Effector memory CD4-positive, alpha-beta T cell (primary cell): ENCODE data around the gene HECA.

Experiments
- DNase-seq, 3 donors: peaks; one replicate each; pipeline ENCODE4 v3.0.0-alpha.2; 2020
- H3K27ac ChIP-seq: 2 replicates; pipeline ENCODE4 v1.7.0; 2013; ENCODE audit warnings: mild to moderate bottlenecking, low read length, moderate library complexity; ENCODE audit not compliant: insufficient read depth, poor library complexity, severe bottlenecking
- H3K27me3 ChIP-seq: replicated peaks from 2 replicates; pipeline ENCODE4 v1.7.0; 2013; ENCODE audit warnings: mild to moderate bottlenecking, low read length; ENCODE audit not compliant: insufficient read depth, control insufficient read depth, poor library complexity, severe bottlenecking
- H3K36me3 ChIP-seq: 2 replicates; pipeline ENCODE4 v1.7.0; 2013; ENCODE audit warnings: mild to moderate bottlenecking, low read length, moderate library complexity; ENCODE audit not compliant: control insufficient read depth, insufficient read depth
- H3K4me1 ChIP-seq: 2 replicates; pipeline ENCODE4 v1.7.0; 2013; ENCODE audit warnings: low read length, mild to moderate bottlenecking; ENCODE audit not compliant: control insufficient read depth, insufficient read depth, poor library complexity, severe bottlenecking
- H3K4me3 ChIP-seq: 2 replicates; pipeline ENCODE4 v1.7.0; 2013; ENCODE audit warnings: low read length, low read depth, mild to moderate bottlenecking; ENCODE audit not compliant: insufficient read depth, poor library complexity, severe bottlenecking
- H3K9me3 ChIP-seq: 2 replicates; pipeline ENCODE4 v1.7.0; 2013; ENCODE audit warnings: mild to moderate bottlenecking, low read length, moderate library complexity; ENCODE audit not compliant: control insufficient read depth

Gene HECA

DNA sequence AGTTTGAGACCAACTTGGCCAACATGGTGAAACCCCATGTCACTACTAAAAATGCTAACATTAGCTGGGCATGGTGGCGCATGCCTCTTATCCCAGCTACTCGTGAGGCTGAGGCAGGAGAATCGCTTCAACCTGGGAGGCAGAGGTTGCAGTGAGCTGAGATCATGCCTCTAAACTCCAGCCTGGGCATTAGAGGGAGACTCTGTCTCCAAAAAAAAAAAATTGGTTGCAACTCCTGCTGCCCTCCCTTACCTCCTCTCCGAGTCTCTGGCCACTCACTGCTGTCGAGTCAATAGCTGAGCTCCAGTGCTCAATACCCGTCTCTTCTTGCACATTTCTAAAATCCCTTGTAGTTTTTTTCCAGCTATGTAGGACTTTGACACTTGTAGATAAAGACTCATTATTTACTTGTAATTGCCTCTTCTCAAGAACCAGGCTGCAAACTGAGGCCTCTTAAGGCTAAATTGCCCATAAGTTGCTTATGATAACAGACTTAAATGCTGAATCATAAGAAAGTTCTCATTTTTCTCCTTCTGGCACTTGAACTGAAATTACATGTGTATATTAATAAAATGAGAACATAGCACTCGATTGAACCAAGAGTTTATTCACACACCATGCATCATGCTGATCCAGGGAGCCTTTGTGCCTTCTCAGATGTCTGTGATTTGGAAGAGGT is 13.8 kb downstream of the HECA start:
- Histone ChIP-seq H3K4me3 (no peak overlapping the region), H3K27ac (no peak overlapping the region), H3K9me3 (no peaks in the 10 kb centered on the region), H3K36me3 (no peaks in the 10 kb centered on the region), H3K4me1 (peaks cover 72% of the 10 kb centered on the region), H3K27me3 (no peaks in the 10 kb centered on the region)
- DNase-seq, result no peak

DNA sequence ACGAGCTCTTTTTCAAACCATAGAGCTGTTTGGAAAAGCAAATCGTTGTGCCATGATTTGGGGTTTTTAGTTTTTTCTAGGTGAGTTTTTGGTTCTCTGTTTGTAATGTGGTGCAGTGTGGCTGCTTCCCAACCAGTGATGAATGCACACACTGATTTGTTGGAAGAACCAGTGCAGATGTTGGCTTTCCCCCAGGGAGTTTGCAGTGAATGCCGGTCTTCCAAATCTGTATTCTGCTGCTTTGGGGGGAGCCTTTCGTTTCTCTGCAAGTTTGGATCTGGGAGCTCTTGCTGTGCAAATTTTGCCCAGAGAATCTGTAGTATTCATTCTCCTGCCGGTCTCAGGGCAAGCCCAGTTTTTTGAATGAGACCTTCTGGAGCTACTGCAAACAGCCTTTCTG is 14.5 kb downstream of the HECA start:
- no peak overlapping the region for H3K4me3 ChIP-seq
- H3K9me3 ChIP-seq, result no peaks in the 10 kb centered on the region
- no peak overlapping the region for H3K27ac ChIP-seq
- no peaks in the 10 kb centered on the region for H3K27me3 ChIP-seq
- DNase-seq, result no peak
- H3K36me3 ChIP-seq, result no peaks in the 10 kb centered on the region
- peaks cover 72% of the 10 kb centered on the region for H3K4me1 ChIP-seq

DNA sequence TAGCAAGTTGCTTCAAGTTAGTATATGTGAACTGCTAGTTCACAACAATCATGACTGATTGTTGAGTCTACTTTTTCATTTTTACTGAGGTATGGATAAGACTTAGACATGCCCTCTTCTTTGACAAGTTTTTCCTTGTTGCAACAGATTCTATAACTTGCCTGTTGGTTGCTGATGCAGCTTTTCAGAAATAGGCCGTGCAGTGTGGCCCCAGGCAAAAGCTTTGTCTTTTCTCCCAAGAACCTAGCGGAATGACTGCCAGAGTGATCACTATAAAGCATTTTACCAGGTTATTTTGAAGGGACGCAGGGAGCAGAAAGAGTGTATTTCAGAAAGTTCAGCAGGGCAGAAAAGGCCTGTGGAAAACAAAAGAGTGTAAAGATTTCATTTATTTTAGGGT is 16.0 kb downstream of the HECA start:
- Histone ChIP-seq H3K9me3 (no peaks in the 10 kb centered on the region), H3K4me3 (peak overlapping the region; percentile 6), H3K4me1 (peaks cover 75% of the 10 kb centered on the region), H3K27ac (peak overlapping the region; percentile 24), H3K27me3 (no peaks in the 10 kb centered on the region), H3K36me3 (no peaks in the 10 kb centered on the region)
- no peak for DNase-seq

DNA sequence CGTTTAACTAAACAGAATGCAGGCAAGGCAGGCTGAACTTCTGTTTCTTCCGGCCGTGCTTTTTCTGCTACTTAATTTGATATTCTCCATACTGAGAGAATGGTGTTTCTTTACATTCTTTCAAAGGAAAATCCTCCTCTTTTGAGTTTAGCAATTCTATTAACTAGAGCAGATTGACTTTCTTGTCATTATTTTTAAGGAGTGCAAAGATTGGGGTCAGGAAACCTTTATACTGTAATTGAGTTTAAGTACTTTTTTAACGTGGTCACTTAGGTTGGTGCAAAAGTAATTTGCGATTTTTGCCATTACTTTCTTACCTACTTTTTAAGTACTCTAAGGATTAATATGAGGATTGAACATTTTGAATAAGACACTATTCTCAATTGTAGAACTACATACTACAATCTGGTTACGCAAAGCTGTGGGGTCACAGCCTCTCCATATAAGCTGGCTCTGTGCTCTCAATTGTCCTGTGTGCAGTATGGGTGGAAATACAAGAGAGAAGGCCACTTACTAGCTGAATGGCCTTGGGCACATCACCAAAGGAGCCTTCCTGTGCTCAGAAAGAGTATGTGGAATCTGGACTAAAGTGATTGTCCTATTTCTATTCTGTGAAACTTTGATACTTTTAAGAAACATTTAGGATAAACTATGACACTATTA is 16.7 kb downstream of the HECA start:
- H3K9me3 ChIP-seq, result no peaks in the 10 kb centered on the region
- H3K27me3 ChIP-seq, result no peaks in the 10 kb centered on the region
- H3K4me3 ChIP-seq, result peak overlapping the region; percentile 6
- H3K27ac ChIP-seq, result peak overlapping the region; percentile 30
- H3K36me3 ChIP-seq, result peaks cover 4% of the 10 kb centered on the region
- DNase-seq, result no peak
- peaks cover 73% of the 10 kb centered on the region for H3K4me1 ChIP-seq

DNA sequence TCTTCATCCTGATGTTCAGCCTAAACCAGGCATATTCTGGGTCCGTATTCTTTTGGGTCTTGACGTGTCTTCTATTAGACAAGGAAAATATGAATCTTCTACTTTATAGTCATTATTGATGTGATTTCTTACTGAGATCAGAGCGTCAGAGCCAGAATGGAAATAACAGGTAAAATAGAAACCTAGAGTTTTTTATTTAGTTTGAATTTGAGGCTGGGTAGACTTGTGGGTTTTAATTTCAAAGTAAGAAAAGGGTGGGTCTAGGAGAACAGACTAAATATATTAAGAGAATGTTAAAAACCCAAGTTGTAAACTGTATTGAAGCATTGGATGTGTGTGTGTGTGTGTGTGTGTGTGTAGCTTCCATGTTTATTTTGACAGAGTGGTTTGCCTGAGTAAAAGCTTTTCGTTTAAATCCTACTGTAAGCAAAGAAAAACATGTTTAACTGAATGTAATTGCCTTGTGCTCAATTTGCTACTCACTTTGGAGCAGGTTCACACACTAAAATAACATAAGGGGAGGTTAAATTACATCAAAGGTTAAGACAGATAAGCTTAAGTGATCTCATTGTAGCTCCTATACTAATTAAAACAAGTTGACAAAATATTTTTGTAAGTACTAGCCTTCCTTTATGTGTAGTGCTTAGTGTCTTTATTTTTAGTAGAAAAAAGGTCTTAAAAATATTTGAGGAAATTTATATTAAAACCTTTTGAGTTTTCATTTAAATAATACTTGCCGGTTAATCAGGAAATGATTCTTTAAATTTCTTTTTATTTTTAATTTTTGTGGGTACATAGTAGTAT is 17.4 kb downstream of the HECA start:
- Histone ChIP-seq H3K27me3 (no peaks in the 10 kb centered on the region), H3K4me1 (peaks cover 71% of the 10 kb centered on the region), H3K36me3 (peaks cover 4% of the 10 kb centered on the region), H3K4me3 (peak overlapping the region; percentile 6), H3K9me3 (no peaks in the 10 kb centered on the region), H3K27ac (peak overlapping the region; percentile 30)
- DNase-seq, result no peak

DNA sequence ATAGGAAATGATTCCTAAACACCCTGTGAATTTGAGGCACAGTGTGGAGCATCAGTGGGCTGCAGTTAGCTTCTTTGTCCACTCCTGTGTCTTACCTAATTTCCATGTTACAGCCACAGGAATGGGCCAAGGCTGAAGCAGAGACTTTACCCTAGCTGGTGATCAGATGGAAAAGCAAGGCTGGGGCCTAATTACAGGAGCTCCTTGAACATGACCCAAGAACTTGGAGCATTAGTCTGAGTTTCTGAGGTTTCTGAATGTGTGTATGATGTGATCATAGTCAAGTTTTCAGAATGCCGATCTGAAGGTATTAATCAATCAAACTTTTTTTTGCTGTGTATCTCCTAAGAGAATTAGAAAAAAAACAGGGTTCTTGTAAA is 18.0 kb downstream of the HECA start:
- no peaks in the 10 kb centered on the region for H3K27me3 ChIP-seq
- H3K4me1 ChIP-seq, result peaks cover 72% of the 10 kb centered on the region
- no peak for DNase-seq
- no peak overlapping the region for H3K4me3 ChIP-seq
- H3K27ac ChIP-seq, result no peak overlapping the region
- H3K9me3 ChIP-seq, result no peaks in the 10 kb centered on the region
- peaks cover 4% of the 10 kb centered on the region for H3K36me3 ChIP-seq

DNA sequence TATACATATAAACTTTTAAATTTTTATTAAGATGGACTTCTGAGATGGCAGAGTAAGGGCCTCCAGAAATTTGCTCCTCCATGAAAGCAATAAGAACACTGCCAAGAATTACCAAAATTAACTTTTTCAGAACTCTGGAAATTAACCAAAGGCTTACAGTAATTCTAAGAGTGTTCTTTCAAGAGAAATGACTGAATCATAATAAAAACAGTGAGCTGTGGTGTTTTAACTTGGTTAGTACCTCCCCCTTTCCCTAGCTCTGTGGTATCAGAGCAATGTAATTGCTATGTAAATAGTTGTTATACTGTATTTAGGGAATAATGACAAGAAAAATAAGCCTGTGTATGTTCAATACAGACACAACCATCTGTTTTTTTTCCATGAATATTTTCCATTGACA is 19.0 kb downstream of the HECA start:
- Histone ChIP-seq H3K27ac (no peak overlapping the region), H3K4me1 (peaks cover 64% of the 10 kb centered on the region)
- DNase-seq, result no peak

DNA sequence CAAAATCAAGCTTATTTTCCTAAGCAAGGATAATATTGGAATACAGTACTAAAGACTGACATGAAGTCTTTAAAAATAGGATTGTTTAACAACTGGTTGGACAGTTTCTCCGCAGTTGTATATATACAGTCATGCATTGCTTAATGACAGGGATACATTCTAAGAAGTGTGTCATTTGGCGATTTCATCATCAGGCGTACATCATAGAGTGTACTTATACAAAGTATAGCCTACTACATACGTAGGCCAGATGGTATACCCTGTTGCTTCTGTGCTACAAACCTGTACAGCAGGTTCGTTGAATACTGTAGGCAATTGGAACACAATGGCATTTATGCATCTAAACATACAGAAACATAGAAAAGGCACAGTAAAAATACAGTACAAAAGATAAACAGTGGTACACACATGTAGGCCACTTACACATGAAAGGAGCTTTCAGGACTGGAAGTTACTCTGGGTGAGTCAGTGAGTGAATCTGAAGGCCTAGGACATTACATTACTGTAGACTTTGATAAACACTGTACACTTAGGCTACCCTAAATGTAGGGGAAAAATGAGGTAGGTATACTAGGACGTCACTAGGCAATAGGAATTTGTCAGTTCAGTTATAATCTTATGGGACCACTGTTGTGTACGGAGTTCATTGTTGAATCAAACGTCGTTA is 20.1 kb downstream of the HECA start:
- H3K27me3 ChIP-seq, result no peaks in the 10 kb centered on the region
- H3K27ac ChIP-seq, result peak overlapping the region; percentile 16
- H3K36me3 ChIP-seq, result peaks cover 4% of the 10 kb centered on the region
- H3K4me3 ChIP-seq, result no peak overlapping the region
- peaks cover 63% of the 10 kb centered on the region for H3K4me1 ChIP-seq
- no peak for DNase-seq
- no peaks in the 10 kb centered on the region for H3K9me3 ChIP-seq

More for the DNA sequence above, 19.0 kb downstream of the HECA start:
- no peaks in the 10 kb centered on the region for H3K27me3 ChIP-seq
- H3K9me3 ChIP-seq, result no peaks in the 10 kb centered on the region
- H3K4me3 ChIP-seq, result no peak overlapping the region
- H3K36me3 ChIP-seq, result peaks cover 4% of the 10 kb centered on the region

DNA sequence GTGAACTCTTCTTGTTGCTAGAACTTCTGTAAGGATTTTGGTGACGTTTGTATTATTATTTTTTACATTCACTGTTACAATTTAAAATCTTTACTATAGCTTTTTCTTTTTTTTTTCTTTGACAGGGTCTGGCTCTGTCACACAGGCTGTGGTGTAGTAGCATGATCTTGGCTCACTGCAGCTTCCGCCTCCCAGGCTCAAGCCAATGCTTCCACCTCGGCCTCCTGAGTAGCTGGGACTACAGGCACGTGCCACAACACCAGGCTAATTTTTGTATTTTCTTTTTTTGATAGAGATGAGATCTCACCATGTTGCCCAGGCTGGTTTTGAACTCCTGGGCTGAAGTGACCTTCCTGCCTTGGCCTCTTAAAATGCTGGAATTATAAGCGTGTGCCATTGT is 21.2 kb downstream of the HECA start:
- Histone ChIP-seq H3K4me3 (no peak overlapping the region), H3K27ac (no peak overlapping the region), H3K4me1 (peaks cover 69% of the 10 kb centered on the region), H3K27me3 (no peaks in the 10 kb centered on the region), H3K9me3 (no peaks in the 10 kb centered on the region), H3K36me3 (peaks cover 4% of the 10 kb centered on the region)
- DNase-seq, result no peak
